22Rv1 (cell line): ENCODE measurements around the gene GMDS.

Experiments used
- ZFX ChIP-seq: fragments of 450-650 bp; IDR thresholded peaks from 2 replicates; pipeline ENCODE4 v1.6.1; 2017; ENCODE audit warnings: antibody characterized with exemption, borderline replicate concordance
- TF ChIP-seq, protein P1 (sequence below): fragments of 450-650 bp; IDR thresholded peaks from 2 replicates; pipeline ENCODE4 v1.5.1; 2017; ENCODE audit warnings: mild to moderate bottlenecking

DNA sequence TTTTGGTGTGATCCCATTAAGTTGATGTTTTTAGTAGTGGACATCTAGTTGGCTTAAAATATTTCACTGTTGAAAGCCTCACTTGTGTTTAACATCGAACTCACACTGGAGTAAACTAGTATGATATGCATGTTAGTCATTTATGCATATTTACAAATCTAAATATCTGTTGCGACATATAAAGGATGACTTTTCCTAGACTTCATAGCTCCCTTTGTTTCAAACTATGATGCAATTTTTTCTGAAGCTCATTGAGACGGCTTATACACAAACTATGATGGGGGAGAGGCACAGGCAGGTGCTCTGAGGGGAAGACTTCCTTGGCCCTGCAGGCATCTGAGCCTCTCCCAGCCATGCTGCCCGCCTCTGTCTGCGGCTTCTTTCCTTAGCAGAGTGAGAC is 647.5 kb downstream of the GMDS start:
- TF ChIP-seq, protein P1, sequence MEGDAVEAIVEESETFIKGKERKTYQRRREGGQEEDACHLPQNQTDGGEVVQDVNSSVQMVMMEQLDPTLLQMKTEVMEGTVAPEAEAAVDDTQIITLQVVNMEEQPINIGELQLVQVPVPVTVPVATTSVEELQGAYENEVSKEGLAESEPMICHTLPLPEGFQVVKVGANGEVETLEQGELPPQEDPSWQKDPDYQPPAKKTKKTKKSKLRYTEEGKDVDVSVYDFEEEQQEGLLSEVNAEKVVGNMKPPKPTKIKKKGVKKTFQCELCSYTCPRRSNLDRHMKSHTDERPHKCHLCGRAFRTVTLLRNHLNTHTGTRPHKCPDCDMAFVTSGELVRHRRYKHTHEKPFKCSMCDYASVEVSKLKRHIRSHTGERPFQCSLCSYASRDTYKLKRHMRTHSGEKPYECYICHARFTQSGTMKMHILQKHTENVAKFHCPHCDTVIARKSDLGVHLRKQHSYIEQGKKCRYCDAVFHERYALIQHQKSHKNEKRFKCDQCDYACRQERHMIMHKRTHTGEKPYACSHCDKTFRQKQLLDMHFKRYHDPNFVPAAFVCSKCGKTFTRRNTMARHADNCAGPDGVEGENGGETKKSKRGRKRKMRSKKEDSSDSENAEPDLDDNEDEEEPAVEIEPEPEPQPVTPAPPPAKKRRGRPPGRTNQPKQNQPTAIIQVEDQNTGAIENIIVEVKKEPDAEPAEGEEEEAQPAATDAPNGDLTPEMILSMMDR = no peak
- TF ChIP-seq ZFX = no peak
